B cell (primary cell): ENCODE results near the gene GNG2. TPM values are rescaled to one million over a fixed set of nuclear protein-coding genes. Genes with fewer than 3 reads are reported as not detected.

Experiments used
- ATAC-seq: fragments of 200-7000 bp; cut with Tn5 transposase; one replicate; pipeline ENCODE4 v1.10.0; 2021; ENCODE audit warnings: low read depth, mild to moderate bottlenecking, moderate number of reproducible peaks, moderate library complexity
- CTCF ChIA-PET: fragments of 350-600 bp; sonication (Branson Sonifier 250); formaldehyde crosslinking; loops from one replicate; lab custom pipeline; 2021; ENCODE audit warnings: antibody characterized with exemption, inconsistent platforms; lab: Charles Lee
- POLR2A ChIA-PET: fragments of 350-600 bp; sonication (Branson Sonifier 250); formaldehyde crosslinking; loops from one replicate; lab custom pipeline; 2021; ENCODE audit warnings: antibody characterized with exemption; lab: Charles Lee
- DNase-seq: peaks from one replicate; pipeline ENCODE4 v3.0.0; 2013
- H2AFZ ChIP-seq: 2 replicates; pipeline ENCODE4 v1.6.1; 2012; ENCODE audit warnings: mild to moderate bottlenecking, low read depth, low read length; ENCODE audit not compliant: insufficient read depth, poor library complexity, severe bottlenecking
- H3K27ac ChIP-seq, 2 donors: 1 replicate in 1 of 2; 2 replicates in 1 of 2; pipeline ENCODE4 v1.5.1; 2012 to 2013; ENCODE audit warnings: low read length in 2 of 2, mild to moderate bottlenecking in 2 of 2, moderate library complexity in 1 of 2
- H3K27me3 ChIP-seq, 4 experiments: fragments of 200-600 bp in 1 of 4; sonication (generic) in 1 of 4; replicated peaks in 1 of 4; 1 replicate in 2 of 4; 2 replicates in 2 of 4; pipeline versions ENCODE4 v1.6.1 to v1.7.0; 2013 to 2016; ENCODE audit warnings: low read length in 3 of 4, mild to moderate bottlenecking in 2 of 4, mixed read lengths in 1 of 4, moderate library complexity in 1 of 4; ENCODE audit not compliant: insufficient read depth in 4 of 4, control insufficient read depth in 3 of 4; ENCODE audit errors: control extremely low read depth in 1 of 4
- H3K36me3 ChIP-seq, 2 experiments: replicated peaks in 1 of 2; 1 replicate in 1 of 2; 2 replicates in 1 of 2; pipeline versions ENCODE4 v1.6.1 to v1.7.1; 2013; ENCODE audit warnings: low read length in 1 of 2; ENCODE audit not compliant: insufficient read depth in 2 of 2, control insufficient read depth in 1 of 2; ENCODE audit errors: control extremely low read depth in 1 of 2, extremely low read depth in 1 of 2
- H3K4me1 ChIP-seq, 2 donors: fragments of 200-600 bp in 1 of 2; sonication (generic) in 1 of 2; 1 replicate in 1 of 2; 2 replicates in 1 of 2; pipeline versions ENCODE4 v1.5.1 to v1.6.1; 2013 to 2017; ENCODE audit warnings: low read length in 2 of 2; ENCODE audit not compliant: control insufficient read depth in 2 of 2, insufficient read depth in 2 of 2
- H3K4me2 ChIP-seq: replicated peaks from 2 replicates; pipeline ENCODE3; 2012; ENCODE audit warnings: mild to moderate bottlenecking, low read depth, low read length; ENCODE audit not compliant: poor library complexity, severe bottlenecking
- H3K4me3 ChIP-seq, 5 experiments: fragments of 200-600 bp in 1 of 5; sonication (generic) in 1 of 5; 1 replicate in 3 of 5; 2 replicates in 2 of 5; pipeline versions ENCODE4 v1.5.1 to v1.7.0; 2011 to 2016; ENCODE audit warnings: low read length in 4 of 5, mild to moderate bottlenecking in 4 of 5, low read depth in 2 of 5, control low read depth in 1 of 5, moderate library complexity in 1 of 5; ENCODE audit not compliant: insufficient read depth in 1 of 5; ENCODE audit errors: control extremely low read depth in 1 of 5, extremely low read depth in 1 of 5
- H3K79me2 ChIP-seq: fragments of 200-600 bp; sonication (generic); one replicate; pipeline ENCODE4 v1.6.0; 2016; ENCODE audit warnings: low read length; ENCODE audit not compliant: control insufficient read depth, insufficient read depth
- H3K9ac ChIP-seq: fragments of 200-600 bp; sonication (generic); 2 replicates; pipeline ENCODE4 v1.6.1; 2017; ENCODE audit warnings: mild to moderate bottlenecking, low read length, moderate library complexity
- H3K9me3 ChIP-seq, 3 donors: one replicate each; pipeline versions ENCODE4 v1.6.1 to v1.7.1; 2013; ENCODE audit warnings: low read length in 2 of 3; ENCODE audit not compliant: control insufficient read depth in 2 of 3, insufficient read depth in 1 of 3; ENCODE audit errors: control extremely low read depth in 1 of 3
- H4K20me1 ChIP-seq: 2 replicates; pipeline ENCODE4 v1.6.0; 2012; ENCODE audit warnings: mild to moderate bottlenecking, low read length; ENCODE audit not compliant: insufficient read depth, control insufficient read depth, poor library complexity, severe bottlenecking
- H3K27ac Mint-ChIP-seq: one replicate; pipeline ENCODE4 v1.8.0; 2021; ENCODE audit warnings: mixed read lengths
- H3K27me3 Mint-ChIP-seq: one replicate; pipeline ENCODE4 v1.8.0; 2021; ENCODE audit warnings: mixed read lengths
- H3K4me1 Mint-ChIP-seq: one replicate; pipeline ENCODE4 v1.8.0; 2021; ENCODE audit warnings: mixed read lengths
- H3K4me3 Mint-ChIP-seq: one replicate; pipeline ENCODE4 v1.8.0; 2021; ENCODE audit warnings: mixed read lengths
- H3K9me3 Mint-ChIP-seq: one replicate; pipeline ENCODE4 v1.8.0; 2022; ENCODE audit warnings: mixed read lengths; ENCODE audit not compliant: insufficient read depth
- EZH2 ChIP-seq: IDR thresholded peaks from 2 replicates; pipeline ENCODE4 v1.6.1; 2012; ENCODE audit warnings: borderline replicate concordance, low read depth, mild to moderate bottlenecking, moderate library complexity, low read length; ENCODE audit not compliant: insufficient read depth, poor library complexity, severe bottlenecking
- WGBS: methylation state at CpG from one replicate; pipeline ENCODE4 v1.1.5; 2013; ENCODE audit warnings: missing lambda C conversion rate; ENCODE audit not compliant: insufficient coverage; 5-methylcytosine and 5-hydroxymethylcytosine counted together
- intact Hi-C: fragments of 100-400 bp; cut with micrococcal nuclease; formaldehyde crosslinking; loops from one replicate; pipeline ENCODE4 v1.10.0; 2022
- polyA plus RNA-seq: library from polyadenylated mRNA; depleted of rRNA; stranded (reverse); fragments of >200 nt; gene quantifications from 2 replicates; pipeline ENCODE4 v1.2.3, GENCODE V29; 2012
- total RNA-seq, 2 donors: library from RNA; stranded (reverse); fragments of 120-200 nt in 1 of 2; gene quantifications; 1 replicate in 1 of 2; 2 replicates in 1 of 2; pipeline versions ENCODE4 v1.2.3 to v1.2.4, GENCODE V29; 2013 to 2022
- TF ChIP-seq, protein P1 (sequence below): fragments of 200-600 bp; IDR thresholded peaks from one replicate; pipeline ENCODE4 v1.8.0; 2022; ENCODE audit warnings: antibody characterized with exemption, mild to moderate bottlenecking

GNG2 gene
- total and polyA plus RNA-seq, 2 donors (not counting 1 experiment from before 2014, with no cell fraction given): 21.9 to 57.6 TPM

DNA sequence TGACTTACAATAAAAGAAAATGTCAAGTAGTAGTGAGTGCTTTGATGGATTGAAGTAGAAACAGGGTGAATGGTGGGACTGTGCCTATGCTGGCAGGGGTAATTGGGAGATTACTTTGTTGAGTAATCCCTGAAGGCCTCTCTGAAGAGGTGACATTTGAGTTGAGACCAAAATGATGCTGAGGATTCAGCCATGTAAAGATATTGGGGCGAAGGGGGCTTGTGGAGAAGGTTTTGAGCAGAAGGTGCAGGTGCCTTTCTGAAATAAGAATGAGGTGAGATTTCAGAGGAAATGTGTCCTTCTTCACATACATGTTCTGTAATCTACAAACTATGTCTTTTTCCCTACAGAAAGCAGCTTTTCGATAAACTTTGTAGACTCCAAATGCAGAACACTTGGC, 8.0 kb downstream of the GNG2 start:
- Histone ChIP-seq H3K36me3 (peaks cover 0 to 1% of the 10 kb centered on the region in 2 experiments), H3K4me3 (no peak overlapping the region), H3K4me1 (peaks cover 58 to 70% of the 10 kb centered on the region in 2 donors), H3K9me3 (no peaks in the 10 kb centered on the region), H3K27me3 (no peaks in the 10 kb centered on the region), H2AFZ (no peak overlapping the region), H3K79me2 (peaks cover 99% of the 10 kb centered on the region), H3K27ac (peak overlapping the region in 1 of 2 donors; percentile 35), H3K4me2 (peak overlapping the region; percentile 41), H3K9ac (no peak overlapping the region), H4K20me1 (peaks cover 13% of the 10 kb centered on the region)
- DNase-seq (no peak), ATAC-seq (no peak)
- Mint-ChIP-seq H3K4me1 (peaks cover 52% of the 10 kb centered on the region), H3K4me3 (no peak overlapping the region), H3K9me3 (no peaks in the 10 kb centered on the region), H3K27me3 (no peaks in the 10 kb centered on the region), H3K27ac (no peak overlapping the region)
- TF ChIP-seq EZH2: no peak
- no CpG with 5 or more reads among the region's 2 CpGs for WGBS
- intact Hi-C loops: loop anchor here (5.0 kb wide), 1 partner anchor 119 kb away; the partner anchor contains the start of gene RTRAF
- ChIA-PET POLR2A (no interaction called here), CTCF (interaction anchor here (1.0 to 3.6 kb wide), 2 partner anchors 88 to 110 kb away, joined by 4 to 11 read pairs; no protein-coding TSS in a partner anchor)

DNA sequence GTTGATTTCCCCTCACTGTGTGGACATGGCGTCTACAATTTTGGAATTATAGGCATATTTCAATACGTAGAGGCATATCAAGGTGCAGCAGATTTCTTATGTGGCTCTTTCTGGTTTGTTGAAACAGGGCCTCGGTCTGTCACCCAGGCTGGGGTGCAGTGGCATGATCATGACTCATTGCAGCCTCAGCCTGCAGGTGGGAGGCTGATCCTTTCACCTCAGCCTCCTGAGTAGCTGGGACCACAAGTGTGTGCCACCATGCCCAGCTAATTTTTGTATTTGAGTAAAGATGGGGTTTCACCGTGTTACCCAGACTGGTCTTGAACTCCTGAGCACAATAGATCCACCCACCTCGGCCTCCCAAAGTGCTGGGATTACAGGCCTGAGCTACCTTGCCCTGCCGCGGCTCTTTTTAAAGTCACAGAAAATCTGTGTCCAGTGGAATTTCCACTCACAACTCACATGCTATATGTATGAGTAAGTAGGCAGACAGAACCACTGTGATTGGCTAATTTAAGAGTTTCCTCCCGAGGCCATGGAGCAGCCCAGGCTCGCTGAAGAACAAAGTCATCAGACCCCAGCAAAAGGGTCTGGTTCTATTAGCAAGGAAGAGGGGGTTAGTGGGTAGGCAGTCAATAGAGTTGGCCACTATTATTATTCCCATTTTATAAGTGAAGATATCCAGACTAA, 9.1 kb downstream of the GNG2 start:
- no peak for DNase-seq
- no peak for ATAC-seq
- Mint-ChIP-seq H3K9me3 (no peaks in the 10 kb centered on the region), H3K27ac (peak overlapping the region; percentile 53), H3K4me1 (peaks cover 49% of the 10 kb centered on the region), H3K4me3 (peak overlapping the region; percentile 33), H3K27me3 (no peaks in the 10 kb centered on the region)
- Histone ChIP-seq H3K27me3 (no peaks in the 10 kb centered on the region), H3K4me1 (peaks cover 60 to 65% of the 10 kb centered on the region in 2 donors), H3K4me2 (no peak overlapping the region), H3K36me3 (peaks cover 0 to 3% of the 10 kb centered on the region in 2 experiments), H3K9me3 (no peaks in the 10 kb centered on the region), H2AFZ (no peak overlapping the region), H4K20me1 (peaks cover 13% of the 10 kb centered on the region), H3K79me2 (peaks cover 99% of the 10 kb centered on the region), H3K4me3 (no peak overlapping the region), H3K27ac (no peak overlapping the region), H3K9ac (no peak overlapping the region)
- TF ChIP-seq, protein P1, sequence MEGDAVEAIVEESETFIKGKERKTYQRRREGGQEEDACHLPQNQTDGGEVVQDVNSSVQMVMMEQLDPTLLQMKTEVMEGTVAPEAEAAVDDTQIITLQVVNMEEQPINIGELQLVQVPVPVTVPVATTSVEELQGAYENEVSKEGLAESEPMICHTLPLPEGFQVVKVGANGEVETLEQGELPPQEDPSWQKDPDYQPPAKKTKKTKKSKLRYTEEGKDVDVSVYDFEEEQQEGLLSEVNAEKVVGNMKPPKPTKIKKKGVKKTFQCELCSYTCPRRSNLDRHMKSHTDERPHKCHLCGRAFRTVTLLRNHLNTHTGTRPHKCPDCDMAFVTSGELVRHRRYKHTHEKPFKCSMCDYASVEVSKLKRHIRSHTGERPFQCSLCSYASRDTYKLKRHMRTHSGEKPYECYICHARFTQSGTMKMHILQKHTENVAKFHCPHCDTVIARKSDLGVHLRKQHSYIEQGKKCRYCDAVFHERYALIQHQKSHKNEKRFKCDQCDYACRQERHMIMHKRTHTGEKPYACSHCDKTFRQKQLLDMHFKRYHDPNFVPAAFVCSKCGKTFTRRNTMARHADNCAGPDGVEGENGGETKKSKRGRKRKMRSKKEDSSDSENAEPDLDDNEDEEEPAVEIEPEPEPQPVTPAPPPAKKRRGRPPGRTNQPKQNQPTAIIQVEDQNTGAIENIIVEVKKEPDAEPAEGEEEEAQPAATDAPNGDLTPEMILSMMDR: no peak
- WGBS: 89% methylated on average over 5 of the region's 9 CpGs
- POLR2A ChIA-PET: no interaction called here
- CTCF ChIA-PET: interaction anchor here (1.0 to 3.6 kb wide), 4 partner anchors 11 to 109 kb away, joined by 3 to 11 read pairs (median 4); no protein-coding TSS in a partner anchor
- intact Hi-C loops: loop anchor here (5.0 kb wide), 1 partner anchor 118 kb away; the partner anchor contains the start of gene RTRAF
